Activated B cell treated with CpG ODN at 0.5 μM for 24 hours (primary cell): ENCODE measurements around the gene SPON1. TPM values are rescaled to one million over a fixed set of nuclear protein-coding genes. Genes with fewer than 3 reads are reported as not detected.

Experiments
- ATAC-seq: fragments of 200-7000 bp; cut with Tn5 transposase; one replicate; pipeline ENCODE4 v1.10.0; 2021; ENCODE audit warnings: low read depth, mild to moderate bottlenecking, moderate library complexity
- CTCF ChIA-PET: fragments of 350-600 bp; sonication (Branson Sonifier 250); formaldehyde crosslinking; loops from one replicate; lab custom pipeline; 2021; ENCODE audit warnings: antibody characterized with exemption; lab: Charles Lee
- POLR2A ChIA-PET: fragments of 350-600 bp; sonication (Branson Sonifier 250); formaldehyde crosslinking; loops from one replicate; lab custom pipeline; 2021; ENCODE audit warnings: antibody characterized with exemption; lab: Charles Lee
- DNase-seq: peaks from one replicate; pipeline ENCODE4 v3.0.0; 2022
- H3K27ac Mint-ChIP-seq: one replicate; pipeline ENCODE4 v1.8.0; 2020; ENCODE audit warnings: mixed read lengths
- H3K27me3 Mint-ChIP-seq: one replicate; pipeline ENCODE4 v1.8.0; 2021; ENCODE audit warnings: mixed read lengths
- H3K36me3 Mint-ChIP-seq: one replicate; pipeline ENCODE4 v1.8.0; 2021; ENCODE audit warnings: low read depth, mixed read lengths
- H3K4me1 Mint-ChIP-seq: one replicate; pipeline ENCODE4 v1.8.0; 2021; ENCODE audit warnings: mixed read lengths
- H3K4me3 Mint-ChIP-seq: one replicate; pipeline ENCODE4 v1.8.0; 2020; ENCODE audit warnings: mild to moderate bottlenecking, mixed read lengths
- H3K9me3 Mint-ChIP-seq: one replicate; pipeline ENCODE4 v1.8.0; 2020; ENCODE audit warnings: mixed read lengths
- CTCF ChIP-seq: fragments of 200-600 bp; IDR thresholded peaks from one replicate; pipeline ENCODE4 v1.8.0; 2022; ENCODE audit warnings: antibody characterized with exemption, mild to moderate bottlenecking
- intact Hi-C: fragments of 100-400 bp; cut with micrococcal nuclease; formaldehyde crosslinking; loops from one replicate; pipeline ENCODE4 v1.15.1; 2024
- total RNA-seq: library from RNA; stranded (reverse); gene quantifications from 2 replicates; pipeline ENCODE4 v1.2.3, GENCODE V29; 2022

The SPON1 gene
- total RNA-seq, 1 donor from 2014 or later = not detected

GRCh38 chr11:14182833-14183364 lies 220.4 kb downstream of the SPON1 start:
- intact Hi-C loops = no loop called here
- Mint-ChIP-seq H3K4me1 (no peaks in the 10 kb centered on the region), H3K4me3 (no peak overlapping the region), H3K36me3 (no peaks in the 10 kb centered on the region), H3K27me3 (peaks cover 13% of the 10 kb centered on the region), H3K27ac (no peak overlapping the region), H3K9me3 (no peaks in the 10 kb centered on the region)
- ATAC-seq (no peak), DNase-seq (no peak)
- ChIA-PET CTCF (no interaction called here), POLR2A (no interaction called here)
- no peak for TF ChIP-seq CTCF

- ChIA-PET POLR2A (no interaction called here), CTCF (no interaction called here)
- no peak for TF ChIP-seq CTCF
- DNase-seq (no peak), ATAC-seq (no peak)
- Mint-ChIP-seq H3K27ac (no peak overlapping the region), H3K36me3 (no peaks in the 10 kb centered on the region), H3K4me3 (no peak overlapping the region), H3K9me3 (no peaks in the 10 kb centered on the region), H3K27me3 (peaks cover 10% of the 10 kb centered on the region), H3K4me1 (no peaks in the 10 kb centered on the region)
- intact Hi-C loops = no loop called here
Measured at GRCh38 chr11:14184028-14184940, 221.8 kb downstream of the SPON1 start.

- H3K4me1 Mint-ChIP-seq = peaks cover 8% of the 10 kb centered on the region
- H3K36me3 Mint-ChIP-seq = no peaks in the 10 kb centered on the region
- DNase-seq (no peak), ATAC-seq (no peak)
- peaks cover 7% of the 10 kb centered on the region for H3K27me3 Mint-ChIP-seq
- no peak overlapping the region for H3K27ac Mint-ChIP-seq
- H3K9me3 Mint-ChIP-seq = no peaks in the 10 kb centered on the region
- ChIA-PET CTCF (no interaction called here), POLR2A (no interaction called here)
- no peak overlapping the region for H3K4me3 Mint-ChIP-seq
- TF ChIP-seq CTCF = no peak
- intact Hi-C loops = no loop called here
Measured at GRCh38 chr11:14185461-14185860, 222.9 kb downstream of the SPON1 start.

GRCh38 chr11:14186046-14186775 lies 223.7 kb downstream of the SPON1 start:
- ChIA-PET POLR2A (no interaction called here), CTCF (no interaction called here)
- intact Hi-C loops = no loop called here
- DNase-seq (no peak), ATAC-seq (no peak)
- Mint-ChIP-seq H3K9me3 (no peaks in the 10 kb centered on the region), H3K4me1 (peaks cover 8% of the 10 kb centered on the region), H3K27ac (no peak overlapping the region), H3K27me3 (peaks cover 3% of the 10 kb centered on the region), H3K36me3 (no peaks in the 10 kb centered on the region), H3K4me3 (no peak overlapping the region)
- no peak for TF ChIP-seq CTCF

- Mint-ChIP-seq H3K27ac (no peak overlapping the region), H3K36me3 (no peaks in the 10 kb centered on the region), H3K4me3 (no peak overlapping the region), H3K27me3 (peaks cover 6% of the 10 kb centered on the region), H3K4me1 (peaks cover 8% of the 10 kb centered on the region), H3K9me3 (no peaks in the 10 kb centered on the region)
- no peak for TF ChIP-seq CTCF
- CTCF ChIA-PET = no interaction called here
- intact Hi-C loops = no loop called here
- DNase-seq (no peak), ATAC-seq (no peak)
- POLR2A ChIA-PET = no interaction called here
Measured at GRCh38 chr11:14189874-14190273, 227.4 kb downstream of the SPON1 start.
